C4-2B (cell line): ENCODE measurements around the gene DCBLD2.

Experiments
- CTCF ChIP-seq: fragments of 450-650 bp; conservative IDR thresholded peaks from 2 replicates; pipeline ENCODE4 v1.5.1; 2017; ENCODE audit warnings: mild to moderate bottlenecking
- ZFX ChIP-seq: fragments of 450-650 bp; IDR thresholded peaks from 2 replicates; pipeline ENCODE4 v1.6.1; 2017

- no peak for TF ChIP-seq CTCF
- TF ChIP-seq ZFX: no peak
These were observed 1.0 kb downstream of the DCBLD2 start for GRCh38 chr3:98900265-98901118.
